ENCODE measurements around the gene RUSC2. TPM values are rescaled to one million over a fixed set of nuclear protein-coding genes. Genes with fewer than 3 reads are reported as not detected.
A peak's percentile ranks its signal among the peaks of the same experiment; 100 is the strongest.
"Not testable (repeated sequence)": the region's sequence is repeated elsewhere in the genome, so short reads cannot be mapped to it uniquely, and the experiment has no call there.

The RUSC2 gene
- total and polyA plus RNA-seq, 3 donors from 2014 or later, result 28.7 to 78.1 (median 32.3) TPM

GRCh38 chr9:35470894-35471293 lies 19.0 kb upstream of the RUSC2 start:
- Histone ChIP-seq H3K4me3 (no peak overlapping the region), H3K9me3 (no peaks in the 10 kb centered on the region), H3K36me3 (ENCODE audit: low read depth, missing control alignments) (no peaks in the 10 kb centered on the region), H3K4me1 (no peaks in the 10 kb centered on the region), H3K27me3 (no peaks in the 10 kb centered on the region), H3K27ac (no peak overlapping the region)
- intact Hi-C loops (cut with DNase I; ENCODE audit: low total_unique reads), result loop anchor here (10.0 kb wide), 1 partner anchor 356 kb away; the partner anchor contains the start of gene ATOSB
- DNase-seq, result no peak
- WGBS, 2 donors, result 62 to 83% methylated on average over 4 of the region's 4 CpGs
- TF ChIP-seq, protein P1, sequence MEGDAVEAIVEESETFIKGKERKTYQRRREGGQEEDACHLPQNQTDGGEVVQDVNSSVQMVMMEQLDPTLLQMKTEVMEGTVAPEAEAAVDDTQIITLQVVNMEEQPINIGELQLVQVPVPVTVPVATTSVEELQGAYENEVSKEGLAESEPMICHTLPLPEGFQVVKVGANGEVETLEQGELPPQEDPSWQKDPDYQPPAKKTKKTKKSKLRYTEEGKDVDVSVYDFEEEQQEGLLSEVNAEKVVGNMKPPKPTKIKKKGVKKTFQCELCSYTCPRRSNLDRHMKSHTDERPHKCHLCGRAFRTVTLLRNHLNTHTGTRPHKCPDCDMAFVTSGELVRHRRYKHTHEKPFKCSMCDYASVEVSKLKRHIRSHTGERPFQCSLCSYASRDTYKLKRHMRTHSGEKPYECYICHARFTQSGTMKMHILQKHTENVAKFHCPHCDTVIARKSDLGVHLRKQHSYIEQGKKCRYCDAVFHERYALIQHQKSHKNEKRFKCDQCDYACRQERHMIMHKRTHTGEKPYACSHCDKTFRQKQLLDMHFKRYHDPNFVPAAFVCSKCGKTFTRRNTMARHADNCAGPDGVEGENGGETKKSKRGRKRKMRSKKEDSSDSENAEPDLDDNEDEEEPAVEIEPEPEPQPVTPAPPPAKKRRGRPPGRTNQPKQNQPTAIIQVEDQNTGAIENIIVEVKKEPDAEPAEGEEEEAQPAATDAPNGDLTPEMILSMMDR (IDR thresholded peaks at IDR 0.05), result no peak
- no peak for TF ChIP-seq POLR2A (IDR thresholded peaks at IDR 0.05)

GRCh38 chr9:35476596-35476995 lies 13.3 kb upstream of the RUSC2 start:
- TF ChIP-seq, protein P1 (IDR thresholded peaks at IDR 0.05), result no peak
- TF ChIP-seq POLR2A (IDR thresholded peaks at IDR 0.05), result no peak
- Histone ChIP-seq H3K9me3 (no peaks in the 10 kb centered on the region), H3K27me3 (no peaks in the 10 kb centered on the region), H3K4me1 (no peaks in the 10 kb centered on the region), H3K27ac (no peak overlapping the region), H3K36me3 (ENCODE audit: low read depth, missing control alignments) (no peaks in the 10 kb centered on the region), H3K4me3 (no peak overlapping the region)
- intact Hi-C loops (cut with DNase I; ENCODE audit: low total_unique reads), result loop anchor here (10.0 kb wide), 1 partner anchor 362 kb away; the partner anchor contains the start of gene ATOSB
- DNase-seq, result no peak
- WGBS, 2 donors, result 81 to 84% methylated on average over 8 of the region's 8 CpGs

DNA sequence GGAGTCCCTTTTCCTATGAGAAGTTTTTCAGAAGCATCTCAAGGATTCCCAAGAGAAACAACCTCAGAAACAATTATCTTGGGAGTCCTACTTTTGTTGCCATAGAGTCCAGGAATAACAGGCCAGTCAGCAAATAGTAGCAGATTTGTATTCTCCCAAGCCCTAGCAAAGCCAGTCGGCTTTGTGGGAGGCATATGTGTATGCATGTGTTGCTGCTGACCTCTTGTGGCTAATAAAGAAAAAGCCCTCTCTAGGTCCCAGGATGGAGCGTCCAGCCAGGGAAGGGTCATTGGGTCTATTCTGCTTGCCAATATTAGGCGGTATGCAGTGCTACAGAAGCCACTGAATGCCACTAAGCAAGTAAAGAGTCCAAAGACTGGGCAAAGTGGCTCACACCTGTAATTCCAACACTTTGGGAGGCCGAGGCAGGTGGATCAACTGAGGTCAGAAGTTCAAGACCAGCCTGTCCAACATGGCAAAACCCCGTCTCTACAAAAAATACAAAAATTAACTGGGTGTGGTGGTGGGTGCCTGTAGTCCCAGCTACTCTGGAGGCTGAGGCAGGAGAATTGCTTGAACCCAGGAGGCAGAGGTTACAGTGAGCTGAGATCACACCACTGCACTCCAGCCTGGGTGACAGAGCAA lies 12.6 kb upstream of the RUSC2 start:
- DNase-seq, result peak; percentile 80
- WGBS, 2 donors, result 29 to 39% methylated on average over 5 of the region's 5 CpGs
- not testable (repeated sequence) for H3K36me3 ChIP-seq (ENCODE audit: low read depth, missing control alignments); H3K4me3 ChIP-seq; H3K4me1 ChIP-seq; H3K9me3 ChIP-seq; H3K27ac ChIP-seq; H3K27me3 ChIP-seq
- intact Hi-C loops (cut with DNase I; ENCODE audit: low total_unique reads), result loop anchor here (10.0 kb wide), 1 partner anchor 363 kb away; the partner anchor contains the start of gene ATOSB
- TF ChIP-seq, protein P1 (IDR thresholded peaks at IDR 0.05), result peak; percentile 76 to 86 (median 82)

DNA sequence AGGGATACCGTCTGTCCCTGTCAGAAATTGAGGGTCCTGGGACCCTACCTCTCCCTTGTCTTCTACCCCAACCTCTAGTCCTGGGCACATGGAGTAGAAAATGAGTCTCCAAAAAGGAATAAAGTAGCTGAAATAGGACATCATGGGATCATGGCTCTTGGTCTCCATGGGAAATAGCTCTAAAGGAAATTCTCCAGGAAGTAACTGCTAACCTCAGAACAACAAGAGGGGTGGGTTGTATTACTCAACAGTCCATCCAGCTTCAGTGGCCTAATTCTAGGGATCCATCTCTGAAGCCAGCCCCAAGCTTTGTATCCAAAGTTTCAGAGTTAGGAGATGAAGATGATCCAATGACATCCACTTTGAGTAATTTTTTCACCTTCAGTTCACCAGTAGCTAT lies 11.0 kb upstream of the RUSC2 start:
- no peak for DNase-seq
- no peaks in the 10 kb centered on the region for H3K9me3 ChIP-seq
- intact Hi-C loops (cut with DNase I; ENCODE audit: low total_unique reads), result loop anchor here (10.0 kb wide), 1 partner anchor 364 kb away; the partner anchor contains the start of gene ATOSB
- TF ChIP-seq, protein P1 (IDR thresholded peaks at IDR 0.05), result no peak
- TF ChIP-seq POLR2A (IDR thresholded peaks at IDR 0.05), result no peak
- H3K36me3 ChIP-seq (ENCODE audit: low read depth, missing control alignments), result no peaks in the 10 kb centered on the region
- H3K27ac ChIP-seq, result no peak overlapping the region
- no peak overlapping the region for H3K4me3 ChIP-seq
- H3K27me3 ChIP-seq, result no peaks in the 10 kb centered on the region
- 55 to 88% methylated on average over 1 of the region's 1 CpG for WGBS, 2 donors
- H3K4me1 ChIP-seq, result no peaks in the 10 kb centered on the region

Data from testis (tissue), 3 donors.